HepG2 (cell line): ENCODE results near the gene METAP1D. TPM values are rescaled to one million over a fixed set of nuclear protein-coding genes. Genes with fewer than 3 reads are reported as not detected.

Experiments
- CHD2 ChIP-seq: IDR thresholded peaks from 2 replicates; pipeline ENCODE4 v1.6.1; 2011; ENCODE audit warnings: low read depth, low read length, improper control_type of control experiment
- FIP1L1 ChIP-seq: fragments of 200-400 bp; formaldehyde crosslinking; IDR thresholded peaks from 2 replicates; pipeline ENCODE4 v1.6.1; 2018; ENCODE audit warnings: low read depth, mild to moderate bottlenecking, low read length, moderate library complexity, borderline replicate concordance; ENCODE audit not compliant: insufficient read depth
- MXD3 ChIP-seq: IDR thresholded peaks from 2 replicates; pipeline ENCODE4 v1.6.1; 2016; ENCODE audit warnings: mild to moderate bottlenecking, missing biosample characterization, missing genetic modification reagents
- NFE2 ChIP-seq: sonication (generic); formaldehyde crosslinking; IDR thresholded peaks from 2 replicates; pipeline ENCODE4 v1.4.0; 2020; ENCODE audit warnings: missing genetic modification reagents
- RAD21 ChIP-seq: fragments of 450-650 bp; formaldehyde crosslinking; IDR thresholded peaks from 2 replicates; pipeline ENCODE4 v1.5.0; 2020; ENCODE audit warnings: mild to moderate bottlenecking
- RBAK ChIP-seq: sonication (generic); formaldehyde crosslinking; IDR thresholded peaks from 2 replicates; pipeline ENCODE4 v1.5.1; 2020; ENCODE audit warnings: mild to moderate bottlenecking, missing genetic modification reagents
- RNF2 ChIP-seq: fragments of 450-650 bp; conservative IDR thresholded peaks from 2 replicates; pipeline ENCODE4 v1.6.1; 2016; ENCODE audit warnings: low read depth
- TSC22D2 ChIP-seq: sonication (generic); formaldehyde crosslinking; IDR thresholded peaks from 2 replicates; pipeline ENCODE4 v1.5.1; 2020; ENCODE audit warnings: missing genetic modification reagents, mild to moderate bottlenecking, borderline replicate concordance
- ZBTB10 ChIP-seq: sonication (generic); formaldehyde crosslinking; IDR thresholded peaks from 2 replicates; pipeline ENCODE4 v1.4.0; 2020; ENCODE audit warnings: missing genetic modification reagents, borderline replicate concordance
- ZBTB40 ChIP-seq, 2 experiments: fragments of 450-650 bp in 1 of 2; sonication (generic) in 1 of 2; formaldehyde crosslinking in 1 of 2; IDR thresholded peaks; 2 replicates each; pipeline versions ENCODE4 v1.6.1 to v1.8.0; 2016 to 2022; ENCODE audit warnings: antibody characterized with exemption in 1 of 2, mild to moderate bottlenecking in 1 of 2, missing genetic modification reagents in 1 of 2
- ZKSCAN5 ChIP-seq: sonication (generic); formaldehyde crosslinking; IDR thresholded peaks from 2 replicates; pipeline ENCODE4 v1.5.1; 2020; ENCODE audit warnings: mild to moderate bottlenecking, missing genetic modification reagents
- ZNF160 ChIP-seq: sonication (generic); formaldehyde crosslinking; IDR thresholded peaks from 2 replicates; pipeline ENCODE4 v1.8.0; 2022; ENCODE audit warnings: mild to moderate bottlenecking, inconsistent platforms, missing genetic modification reagents
- ZNF251 ChIP-seq: sonication (generic); formaldehyde crosslinking; IDR thresholded peaks from 2 replicates; pipeline ENCODE4 v1.9.0; 2021; ENCODE audit warnings: mild to moderate bottlenecking, missing genetic modification reagents
- ZNF644 ChIP-seq: IDR thresholded peaks from 2 replicates; pipeline ENCODE4 v1.6.1; 2016; ENCODE audit warnings: low read depth
- polyA plus RNA-seq, 8 experiments: library from polyadenylated mRNA; depleted of rRNA in 3 of 8; stranded (reverse) in 7 of 8; unstranded in 1 of 8; fragments of >200 nt; fragmentation: Illumina TruSeq in 4 of 8; extraction: Trizol in 4 of 8; gene quantifications; 2 replicates each; pipeline versions ENCODE4 v1.2.1 to v1.2.3, GENCODE V29; 2011 to 2016; ENCODE audit warnings: low read depth in 4 of 8, missing spikeins in 1 of 8, mixed read lengths in 1 of 8; ENCODE audit not compliant: insufficient read depth in 1 of 8
- total RNA-seq, 5 experiments: library from RNA; depleted of rRNA; stranded (reverse); fragments of >200 nt; fragmentation: Illumina TruSeq; extraction: Trizol; gene quantifications; 2 replicates each; pipeline ENCODE4 v1.2.3, GENCODE V29; 2016; ENCODE audit warnings: low read depth in 1 of 5
- TF ChIP-seq, protein P1 (sequence below): IDR thresholded peaks from 2 replicates; pipeline ENCODE4 v1.6.1; 2012; ENCODE audit warnings: low read depth, low read length, improper control_type of control experiment

Gene METAP1D
- total and polyA plus RNA-seq, 2 of the 13 experiments (the other 11 are each of a cell fraction or from before 2014, with no cell fraction given) = 14.7 to 21.6 TPM

DNA sequence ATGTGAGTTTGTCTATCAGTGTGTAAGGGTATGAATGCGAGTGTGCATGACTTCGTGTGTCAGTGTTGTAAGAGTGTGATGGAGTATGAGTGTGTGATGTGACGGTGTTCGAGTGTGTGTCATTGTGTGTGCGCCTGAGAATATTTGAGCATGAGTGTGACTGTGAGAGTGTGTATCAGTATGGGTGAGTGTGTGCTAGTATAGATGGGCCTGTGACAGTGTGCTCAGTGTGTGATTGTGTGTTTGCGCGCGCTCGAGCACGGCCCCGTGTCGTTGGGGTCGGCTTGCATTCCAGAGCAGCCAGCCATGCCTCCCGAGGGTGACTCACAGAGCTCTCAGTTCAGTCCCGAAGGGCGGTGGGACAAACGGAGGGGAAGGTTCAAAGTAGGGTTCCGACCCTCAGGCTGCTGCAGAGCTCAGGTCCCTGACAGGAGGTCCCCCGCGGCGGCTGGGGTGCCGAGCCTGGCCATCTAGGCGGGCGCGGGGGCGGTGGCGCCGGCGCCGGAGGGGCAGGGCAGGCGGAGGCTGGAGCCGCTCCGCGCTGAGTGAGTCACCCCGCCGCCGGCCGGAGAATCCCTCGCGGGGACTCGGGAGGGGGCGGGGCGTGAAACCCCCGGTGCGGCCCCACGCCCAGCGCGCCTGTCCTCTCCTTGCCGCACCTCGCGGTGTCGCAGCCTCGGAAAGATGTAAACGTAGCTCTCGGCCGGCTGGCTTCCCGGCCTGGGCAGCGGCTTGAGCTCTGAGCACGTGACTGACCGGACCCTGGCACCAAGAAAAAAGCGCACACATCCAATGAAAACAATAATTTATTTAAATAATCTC lies 99.1 kb downstream of the METAP1D start (continued):
- peak; percentile 73; the same call in 1 of the 2 replicates for TF ChIP-seq ZBTB10 (CRISPR knock-in tag)
- TF ChIP-seq RBAK (CRISPR knock-in tag) = no peak
- 0 out of 2 replicates have a peak, but pooled peaks have one; percentile 34 for TF ChIP-seq RAD21 (CRISPR knock-in tag)
- TF ChIP-seq ZKSCAN5 (CRISPR knock-in tag) = no peak
- peak; percentile 78; the same call in 1 of the 2 replicates for TF ChIP-seq MXD3 (CRISPR knock-in tag)
- TF ChIP-seq TSC22D2 = no peak
- peak; percentile 54 for TF ChIP-seq ZBTB40 (IDR thresholded peaks at IDR 0.05)
- TF ChIP-seq ZBTB40 (CRISPR knock-in tag; IDR thresholded peaks at IDR 0.05) = no peak
- TF ChIP-seq FIP1L1 = no peak
- no peak for TF ChIP-seq ZNF644 (CRISPR knock-in tag)
- TF ChIP-seq RNF2 = peak; percentile 74
- no peak for TF ChIP-seq ZNF251 (CRISPR knock-in tag)
- TF ChIP-seq, protein P1, sequence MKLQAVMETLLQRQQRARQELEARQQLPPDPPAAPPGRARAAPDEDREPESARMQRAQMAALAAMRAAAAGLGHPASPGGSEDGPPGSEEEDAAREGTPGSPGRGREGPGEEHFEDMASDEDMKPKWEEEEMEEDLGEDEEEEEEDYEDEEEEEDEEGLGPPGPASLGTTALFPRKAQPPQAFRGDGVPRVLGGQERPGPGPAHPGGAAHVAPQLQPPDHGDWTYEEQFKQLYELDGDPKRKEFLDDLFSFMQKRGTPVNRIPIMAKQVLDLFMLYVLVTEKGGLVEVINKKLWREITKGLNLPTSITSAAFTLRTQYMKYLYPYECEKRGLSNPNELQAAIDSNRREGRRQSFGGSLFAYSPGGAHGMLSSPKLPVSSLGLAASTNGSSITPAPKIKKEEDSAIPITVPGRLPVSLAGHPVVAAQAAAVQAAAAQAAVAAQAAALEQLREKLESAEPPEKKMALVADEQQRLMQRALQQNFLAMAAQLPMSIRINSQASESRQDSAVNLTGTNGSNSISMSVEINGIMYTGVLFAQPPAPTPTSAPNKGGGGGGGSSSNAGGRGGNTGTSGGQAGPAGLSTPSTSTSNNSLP = no peak
- TF ChIP-seq NFE2 (CRISPR knock-in tag) = no peak
- no peak for TF ChIP-seq ZNF160 (CRISPR knock-in tag)
- TF ChIP-seq CHD2 = no peak
